GM21381 (cell line): ENCODE results near the gene ZNF503.

Experiments used
- ATAC-seq: cut with Tn5 transposase; IDR thresholded peaks from one replicate; pipeline ENCODE4 v1.9.1; 2021; ENCODE audit warnings: mild to moderate bottlenecking, moderate library complexity; ENCODE audit not compliant: unreplicated experiment

ZNF503 gene

GRCh38 chr10:75431180-75432111 lies 29.9 kb upstream of the ZNF503 start, which contains the start of gene LRMDA:
Gene LRMDA (plus strand): TSS chr10:75431624.
- no peak for ATAC-seq

GRCh38 chr10:75430000-75430763 lies 28.6 kb upstream of the ZNF503 start:
- no peak for ATAC-seq

DNA sequence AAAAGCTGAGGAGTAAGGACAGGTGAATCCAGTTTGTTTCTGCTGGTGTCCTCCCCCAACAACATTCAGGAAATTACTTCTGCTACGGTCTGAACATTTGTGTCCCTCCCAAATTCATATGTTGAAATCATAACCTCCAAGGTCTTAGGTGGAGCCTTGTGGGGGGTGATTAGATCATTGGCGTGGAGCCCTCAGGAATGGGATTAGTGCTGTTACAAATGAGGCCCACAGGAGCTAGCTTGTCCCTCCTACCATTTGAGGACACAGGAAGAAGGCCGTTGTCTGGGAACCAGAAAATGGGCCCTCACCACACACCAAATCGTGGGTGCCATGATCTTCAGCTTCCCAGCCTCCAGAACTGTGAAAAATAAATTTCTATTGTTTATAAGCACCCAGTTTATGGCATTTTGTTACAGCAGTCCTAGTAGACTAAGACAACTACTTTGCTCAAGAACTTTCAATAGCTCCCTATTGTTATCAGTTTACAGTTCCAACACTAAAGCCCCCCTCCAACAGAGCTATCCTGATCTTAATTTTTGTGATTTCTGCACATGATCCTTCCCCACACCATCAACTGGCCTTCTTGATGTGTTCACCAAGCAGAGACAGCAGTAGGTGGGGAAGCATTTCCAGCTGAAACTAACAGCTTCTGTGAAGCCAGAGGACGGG lies 27.7 kb upstream of the ZNF503 start:
- ATAC-seq, result no peak

DNA sequence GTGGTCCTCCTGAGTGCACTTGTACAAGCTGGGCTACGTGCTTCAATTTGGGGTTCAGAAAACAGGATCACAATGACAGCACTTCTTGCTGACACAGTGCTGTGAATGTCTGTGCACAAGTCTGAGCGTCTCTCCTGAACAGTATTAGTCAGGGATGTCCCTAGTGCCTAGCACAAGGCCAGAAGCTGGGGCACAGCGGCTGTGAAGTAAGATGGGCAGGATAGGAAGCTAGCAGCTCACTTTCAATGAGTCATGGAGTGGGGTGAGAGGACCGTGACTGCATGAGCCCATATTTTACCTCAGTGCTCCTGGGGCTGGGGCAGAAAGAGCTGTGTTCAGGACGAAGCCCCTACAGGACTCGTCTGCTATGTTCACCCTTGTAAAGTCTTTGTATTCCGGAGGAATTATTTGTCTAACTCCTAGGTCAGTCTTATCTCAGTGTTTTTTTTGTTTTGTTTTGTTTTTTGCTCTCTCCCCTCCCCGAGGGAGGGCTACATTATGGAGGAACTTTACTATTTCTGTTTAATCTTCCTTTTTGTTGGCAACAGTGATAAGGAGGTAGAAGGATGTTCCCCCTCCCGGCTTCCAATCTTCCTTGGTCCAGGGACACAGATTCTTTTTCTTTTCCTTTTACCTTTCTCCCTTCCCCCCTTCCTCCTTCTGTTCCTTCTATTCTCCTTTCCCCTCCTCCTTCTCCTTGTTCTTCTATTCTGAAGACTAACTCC lies 27.0 kb upstream of the ZNF503 start:
- ATAC-seq, result no peak

DNA sequence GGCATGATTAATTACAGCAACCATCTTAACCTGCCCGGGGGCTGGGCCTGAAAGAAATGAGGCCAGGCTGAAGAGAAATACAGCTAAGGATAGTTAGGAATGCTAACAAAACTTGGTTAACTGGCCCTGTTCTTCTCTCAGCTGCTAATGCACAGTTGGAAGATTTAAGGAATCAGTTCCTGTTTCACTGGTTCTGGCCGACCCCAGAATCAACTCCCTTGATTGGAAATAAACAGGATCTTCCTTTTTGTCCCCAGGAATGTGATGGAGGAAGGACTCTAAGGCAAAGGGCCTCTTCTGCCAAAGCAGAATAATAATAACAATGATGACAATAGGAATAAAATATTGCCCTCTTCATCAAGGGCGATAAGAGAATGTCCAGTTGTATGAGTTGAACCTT lies 26.4 kb upstream of the ZNF503 start:
- ATAC-seq, result no peak

- ATAC-seq, result no peak
Observed at GRCh38 chr10:75426880-75427279, 25.3 kb upstream of the ZNF503 start.

- no peak for ATAC-seq
Observed at GRCh38 chr10:75425291-75426079, 23.9 kb upstream of the ZNF503 start.

DNA sequence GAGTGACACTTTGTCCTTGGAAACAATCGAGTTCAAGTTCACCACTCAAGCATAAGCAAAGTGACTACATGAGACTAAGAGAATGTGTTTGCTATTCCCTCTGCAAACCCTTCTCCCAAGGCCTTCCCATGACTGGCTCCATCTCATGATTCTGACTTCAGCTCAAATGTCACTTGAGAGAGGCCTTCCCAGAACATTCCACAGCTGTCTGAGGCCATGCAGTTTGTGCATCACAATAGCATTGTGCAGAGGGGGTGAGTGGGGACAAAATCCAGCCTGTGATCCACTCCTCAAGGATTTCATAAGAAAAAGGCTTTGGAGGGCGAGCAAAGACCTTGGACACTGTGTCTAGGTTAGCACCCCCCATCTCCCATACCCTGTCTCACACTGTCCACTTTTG lies 23.0 kb upstream of the ZNF503 start:
- no peak for ATAC-seq

DNA sequence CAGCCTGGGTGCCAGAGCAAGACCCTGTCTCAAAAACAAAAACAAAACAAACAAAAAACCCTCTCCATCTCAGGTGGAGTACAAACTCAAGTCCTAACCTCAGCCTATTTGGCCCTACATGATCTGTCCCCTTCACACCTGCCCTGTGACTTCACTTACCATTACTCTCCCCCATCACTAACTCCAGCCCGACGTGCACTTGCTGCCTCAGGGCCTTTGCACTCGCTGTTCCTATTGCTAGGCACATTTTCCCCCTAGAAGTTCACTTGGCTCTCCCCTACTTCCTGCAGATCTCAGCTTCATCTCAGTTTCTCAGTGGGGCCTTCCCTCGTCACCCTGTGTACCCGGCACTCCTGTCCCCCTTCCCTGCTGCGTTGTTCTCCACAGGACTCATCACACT lies 21.3 kb upstream of the ZNF503 start:
- ATAC-seq, result no peak

DNA sequence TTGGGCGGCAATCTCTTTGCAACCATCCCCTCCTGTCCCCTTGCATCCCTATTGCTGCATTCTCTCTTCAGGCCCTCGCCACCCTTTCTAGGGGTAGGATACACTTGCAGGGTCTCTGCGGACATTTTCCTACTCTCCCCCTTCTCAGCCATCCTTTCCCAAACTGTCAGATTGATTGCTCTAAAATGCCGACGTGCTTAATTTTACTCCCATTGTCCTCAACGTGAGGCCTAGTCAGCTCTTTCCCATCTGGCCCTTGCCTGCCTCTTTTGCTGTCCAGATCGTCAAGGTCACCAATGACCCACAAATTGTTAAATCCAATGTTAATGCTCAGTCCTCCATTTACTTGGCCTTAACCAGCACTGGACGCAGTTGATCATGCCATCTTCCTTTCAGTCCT lies 17.1 kb upstream of the ZNF503 start:
- ATAC-seq, result no peak

- ATAC-seq, result no peak
Observed at GRCh38 chr10:75418293-75418692, 16.7 kb upstream of the ZNF503 start.

- no peak for ATAC-seq
Observed at GRCh38 chr10:75417522-75417927, 16.0 kb upstream of the ZNF503 start.

- ATAC-seq, result no peak
Observed at GRCh38 chr10:75414527-75414926, 13.0 kb upstream of the ZNF503 start.

DNA sequence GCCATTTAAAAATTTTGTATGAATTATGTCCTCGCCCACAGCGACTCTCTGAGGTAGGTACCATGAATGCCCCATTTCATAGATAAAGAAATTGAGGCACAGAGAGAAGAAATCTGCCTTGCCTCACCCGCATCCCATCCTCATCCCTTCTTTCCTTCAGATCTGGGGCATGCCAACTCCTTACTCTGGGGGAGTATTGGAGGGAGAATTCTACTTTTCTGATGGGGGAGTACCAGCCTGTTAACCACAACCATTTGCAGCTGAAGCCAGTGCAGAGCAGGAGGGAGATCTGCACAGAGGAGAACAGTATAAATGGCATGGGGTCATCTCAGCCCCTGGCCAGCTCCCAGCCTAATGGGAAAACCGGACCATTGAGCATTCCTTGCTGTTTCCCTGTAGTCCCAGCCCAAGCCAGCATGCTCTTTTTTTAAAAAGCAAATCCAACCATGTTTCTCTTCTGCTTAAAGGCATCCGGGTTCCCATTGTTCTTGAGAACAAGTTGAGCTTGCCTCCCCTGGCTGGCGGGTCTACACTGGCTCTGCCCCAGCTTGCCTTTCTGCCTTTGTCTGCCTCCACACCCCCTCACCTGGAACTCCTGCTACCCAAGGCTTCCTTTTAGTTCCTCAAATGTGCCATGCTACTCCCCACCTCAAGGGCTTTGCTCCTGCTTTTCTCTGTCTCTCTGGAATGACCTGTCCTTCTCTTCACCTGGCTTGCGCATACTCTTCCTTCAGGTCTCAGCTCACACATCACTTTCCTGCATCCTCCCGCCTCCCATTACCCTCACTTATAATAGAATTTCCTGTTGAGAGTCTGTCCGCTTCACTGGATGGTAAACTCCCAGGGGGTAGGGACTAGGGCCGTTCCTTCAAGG lies 8.8 kb upstream of the ZNF503 start:
- ATAC-seq, result no peak

DNA sequence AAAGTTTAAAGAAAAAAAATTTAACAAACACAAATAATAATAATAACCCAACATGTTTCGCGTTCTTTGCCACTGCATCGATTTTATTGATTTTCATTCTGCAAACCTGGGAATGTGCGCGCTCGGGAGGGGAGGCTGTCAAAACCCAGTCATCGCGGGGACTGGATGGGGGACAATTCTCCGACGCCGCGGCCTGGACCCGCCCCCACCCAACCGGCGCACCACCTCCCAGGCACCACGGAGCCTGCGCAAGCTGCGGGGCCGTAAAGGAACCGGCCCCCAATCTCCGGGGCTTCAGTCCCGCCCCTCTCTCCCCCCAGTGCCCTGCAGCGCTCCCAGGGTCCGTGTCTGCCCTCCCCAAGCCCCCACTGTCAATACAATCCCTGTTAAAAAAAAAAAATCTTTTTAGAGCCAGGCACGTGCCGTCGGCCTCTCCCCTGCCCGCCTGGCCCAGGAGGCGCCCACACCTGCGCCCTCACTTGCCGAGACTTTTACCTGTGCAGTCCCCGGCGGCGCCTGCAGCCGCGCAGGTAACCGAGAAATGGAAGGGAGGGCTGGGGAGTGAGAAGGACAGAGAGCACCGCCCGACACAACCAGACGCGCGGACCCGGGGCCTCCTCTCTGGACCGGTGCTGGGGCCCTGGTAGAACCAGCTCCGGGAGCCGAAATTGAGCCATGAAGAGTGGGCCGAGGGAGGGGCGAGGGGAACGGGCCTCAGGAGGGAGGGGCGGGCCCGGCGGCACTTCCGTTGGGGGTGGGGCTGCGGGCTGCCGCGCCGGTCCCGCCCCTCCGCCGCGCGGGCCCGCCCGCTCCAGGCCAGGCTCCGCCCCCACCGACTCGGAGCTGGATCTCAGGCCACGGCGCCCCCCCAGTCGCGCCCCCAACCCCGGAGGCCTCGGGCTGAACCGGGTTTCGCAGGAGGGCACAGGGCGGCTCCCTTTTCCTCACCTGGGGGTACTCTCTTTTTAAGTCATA lies 7.6 kb upstream of the ZNF503 start:
- ATAC-seq, result no peak

DNA sequence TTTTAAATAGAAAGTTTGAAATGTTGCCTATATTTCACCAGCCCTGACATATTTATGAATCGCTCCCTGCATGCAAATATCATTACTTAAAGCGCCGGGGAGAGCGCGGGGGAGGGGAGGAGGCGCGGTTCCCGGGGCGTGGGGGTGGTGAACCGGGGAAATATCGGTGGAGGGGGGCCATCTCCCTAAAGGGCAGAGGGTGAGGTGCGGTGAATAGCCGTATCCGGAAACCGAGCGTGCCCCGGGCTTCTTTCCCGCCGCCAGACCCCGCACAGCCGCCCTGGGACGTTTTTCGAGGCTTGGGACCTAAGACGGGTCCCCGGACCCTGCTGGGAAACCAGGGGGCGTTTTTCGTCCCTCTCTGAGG lies 6.9 kb upstream of the ZNF503 start:
- ATAC-seq, result no peak

DNA sequence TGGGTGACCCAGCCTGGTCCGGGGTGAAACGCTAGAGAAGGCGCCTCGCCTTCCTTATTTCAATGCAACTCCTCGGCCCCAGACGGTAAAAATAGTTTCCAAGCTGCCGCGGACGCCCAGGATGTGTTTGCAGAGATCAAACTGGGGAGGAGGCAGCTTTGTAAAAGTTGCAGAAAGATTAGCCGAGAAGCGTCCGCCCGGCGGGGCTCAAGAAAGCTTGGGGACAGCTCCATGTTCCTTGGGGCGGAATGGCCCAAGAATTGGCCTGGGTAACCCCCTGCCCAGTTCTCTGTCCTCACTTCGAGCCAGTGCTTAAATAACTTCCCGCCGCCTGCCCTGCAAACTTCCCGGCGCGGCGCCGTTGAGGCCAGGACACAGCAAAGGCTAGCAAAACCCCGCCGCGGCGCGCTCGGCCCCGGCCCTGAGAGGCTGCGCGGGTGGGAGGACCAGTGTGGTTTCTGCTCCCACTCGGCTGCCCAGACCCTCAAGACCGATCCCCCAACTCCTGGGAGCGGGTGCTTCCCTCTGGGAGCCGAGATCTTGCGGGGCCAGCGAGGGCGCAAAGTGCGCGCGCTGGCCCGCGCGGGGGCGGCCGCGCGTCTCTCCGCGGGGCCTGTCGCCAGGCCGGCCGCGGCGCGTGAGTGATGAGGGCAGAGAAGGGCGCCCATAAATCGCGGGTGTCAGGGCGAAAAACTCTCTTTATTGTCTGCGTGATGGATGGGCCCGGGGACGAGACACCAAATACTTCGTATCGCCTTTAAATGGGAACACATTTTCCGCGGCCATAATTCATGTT lies 6.3 kb upstream of the ZNF503 start:
- no peak for ATAC-seq
